Measurements from ENCODE around the gene CRMP1. TPM values are rescaled to one million over a fixed set of nuclear protein-coding genes. Genes with fewer than 3 reads are reported as not detected.

Gene CRMP1
- total RNA-seq, 1 experiment from 2014 or later, result not detected

- Histone ChIP-seq H3K4me2 (ENCODE audit: low read length) (no peak overlapping the region), H3K27ac (ENCODE audit: low read length) (no peak overlapping the region), H2AFZ (ENCODE audit: low read length) (no peak overlapping the region), H3F3A (ENCODE audit: low read length, unreplicated experiment) (no peaks in the 10 kb centered on the region), H4K20me1 (ENCODE audit: low read length) (no peaks in the 10 kb centered on the region), H3K27me3 (ENCODE audit: low read length) (no peaks in the 10 kb centered on the region), H3K4me1 (ENCODE audit: insufficient read depth, low read length) (no peaks in the 10 kb centered on the region), H3K9ac (ENCODE audit: low read length) (no peak overlapping the region), H3K9me3 (ENCODE audit: low read length) (no peaks in the 10 kb centered on the region), H3K4me3 (ENCODE audit: low read length) (no peak overlapping the region), H3K79me2 (ENCODE audit: low read length) (no peaks in the 10 kb centered on the region), H3K36me3 (ENCODE audit: low read depth, low read length) (0 out of 2 replicates have a peak, but pooled peaks cover 4% of the 10 kb centered on the region), H3K9me2 (replicated peaks; ENCODE audit: low read length) (no peaks in the 10 kb centered on the region)
- ChIA-PET CTCF (no interaction called here), POLR2A (ENCODE audit: unreplicated experiment) (no interaction called here)
- no peak for TF ChIP-seq EZH2phosphoT487 (IDR thresholded peaks at IDR 0.05; ENCODE audit: borderline replicate concordance, low read length)
- TF ChIP-seq CTCF (conservative IDR thresholded peaks at IDR 0.05; ENCODE audit: low read depth, low read length), result no peak
- TF ChIP-seq EZH2 (IDR thresholded peaks at IDR 0.05; ENCODE audit: low read length, unreplicated experiment), result no peak
- intact Hi-C loops (cut with micrococcal nuclease), result loop anchor here (10.0 kb wide), 1 partner anchor 424 kb away; no protein-coding TSS in a partner anchor
- DNase-seq (no peak), ATAC-seq (no peak)
- BruUV-seq (replicated peaks), result no TSS peak
Measured at GRCh38 chr4:5798946-5799345, 93.9 kb downstream of the CRMP1 start.

GRCh38 chr4:5798462-5798861, 94.4 kb downstream of the CRMP1 start:
- Histone ChIP-seq H3K4me2 (ENCODE audit: low read length) (no peak overlapping the region), H3K36me3 (ENCODE audit: low read depth, low read length) (0 out of 2 replicates have a peak, but pooled peaks cover 4% of the 10 kb centered on the region), H4K20me1 (ENCODE audit: low read length) (no peaks in the 10 kb centered on the region), H3K79me2 (ENCODE audit: low read length) (no peaks in the 10 kb centered on the region), H3K9ac (ENCODE audit: low read length) (no peak overlapping the region), H3K27ac (ENCODE audit: low read length) (no peak overlapping the region), H3K4me1 (ENCODE audit: insufficient read depth, low read length) (no peaks in the 10 kb centered on the region), H2AFZ (ENCODE audit: low read length) (no peak overlapping the region), H3K9me2 (replicated peaks; ENCODE audit: low read length) (no peaks in the 10 kb centered on the region), H3K9me3 (ENCODE audit: low read length) (no peaks in the 10 kb centered on the region), H3K4me3 (ENCODE audit: low read length) (no peak overlapping the region), H3F3A (ENCODE audit: low read length, unreplicated experiment) (no peaks in the 10 kb centered on the region), H3K27me3 (ENCODE audit: low read length) (no peaks in the 10 kb centered on the region)
- TF ChIP-seq EZH2 (IDR thresholded peaks at IDR 0.05; ENCODE audit: low read length, unreplicated experiment) (no peak), EZH2phosphoT487 (IDR thresholded peaks at IDR 0.05; ENCODE audit: borderline replicate concordance, low read length) (no peak), CTCF (conservative IDR thresholded peaks at IDR 0.05; ENCODE audit: low read depth, low read length) (no peak)
- intact Hi-C loops (cut with micrococcal nuclease), result loop anchor here (10.0 kb wide), 1 partner anchor 424 kb away; no protein-coding TSS in a partner anchor
- ChIA-PET CTCF (no interaction called here), POLR2A (ENCODE audit: unreplicated experiment) (no interaction called here)
- DNase-seq (no peak), ATAC-seq (no peak)
- BruUV-seq (replicated peaks), result no TSS peak

DNA sequence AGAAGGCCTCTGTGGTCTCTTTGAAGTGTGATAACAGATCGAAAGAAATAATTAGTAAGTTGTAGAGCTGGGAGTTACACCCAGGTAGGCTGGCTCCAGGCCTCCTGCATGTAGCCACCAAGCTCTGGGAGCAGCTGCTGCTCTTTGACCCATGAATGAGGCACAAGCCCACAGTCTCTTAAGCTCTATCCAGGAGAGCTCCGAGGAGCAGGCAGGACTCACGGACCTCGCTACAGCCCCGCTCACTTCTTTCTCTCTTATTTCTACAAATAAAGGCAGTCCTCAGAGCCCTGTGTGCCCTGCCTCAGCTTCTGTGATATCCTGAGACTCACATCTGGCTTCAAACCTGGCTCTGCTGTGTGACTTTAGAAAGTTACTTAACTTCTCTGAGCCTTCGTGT, 95.0 kb downstream of the CRMP1 start:
- ChIA-PET CTCF (no interaction called here), POLR2A (ENCODE audit: unreplicated experiment) (no interaction called here)
- no peak overlapping the region for H3K27ac ChIP-seq (ENCODE audit: low read length)
- TF ChIP-seq CTCF (conservative IDR thresholded peaks at IDR 0.05; ENCODE audit: low read depth, low read length) (no peak), EZH2 (IDR thresholded peaks at IDR 0.05; ENCODE audit: low read length, unreplicated experiment) (no peak), EZH2phosphoT487 (IDR thresholded peaks at IDR 0.05; ENCODE audit: borderline replicate concordance, low read length) (no peak)
- H4K20me1 ChIP-seq (ENCODE audit: low read length), result no peaks in the 10 kb centered on the region
- H2AFZ ChIP-seq (ENCODE audit: low read length), result no peak overlapping the region
- H3K4me1 ChIP-seq (ENCODE audit: insufficient read depth, low read length), result no peaks in the 10 kb centered on the region
- H3K79me2 ChIP-seq (ENCODE audit: low read length), result no peaks in the 10 kb centered on the region
- ATAC-seq, result no peak
- no TSS peak for BruUV-seq (replicated peaks)
- no peak for DNase-seq
- H3K9ac ChIP-seq (ENCODE audit: low read length), result no peak overlapping the region
- no peaks in the 10 kb centered on the region for H3K9me3 ChIP-seq (ENCODE audit: low read length)
- no peaks in the 10 kb centered on the region for H3F3A ChIP-seq (ENCODE audit: low read length, unreplicated experiment)
- intact Hi-C loops (cut with micrococcal nuclease), result loop anchor here (10.0 kb wide), 1 partner anchor 423 kb away; no protein-coding TSS in a partner anchor
- no peak overlapping the region for H3K4me2 ChIP-seq (ENCODE audit: low read length)
- H3K9me2 ChIP-seq (replicated peaks; ENCODE audit: low read length), result no peaks in the 10 kb centered on the region
- no peak overlapping the region for H3K4me3 ChIP-seq (ENCODE audit: low read length)
- H3K27me3 ChIP-seq (ENCODE audit: low read length), result no peaks in the 10 kb centered on the region
- H3K36me3 ChIP-seq (ENCODE audit: low read depth, low read length), result 0 out of 2 replicates have a peak, but pooled peaks cover 4% of the 10 kb centered on the region

All from PC-3 (cell line).